HG03066 (cell line): ENCODE data around the gene MYL10.
"Not testable (repeated sequence)": the region's sequence is repeated elsewhere in the genome, so short reads cannot be mapped to it uniquely, and the experiment has no call there.

Experiments
- ATAC-seq: cut with Tn5 transposase; IDR thresholded peaks from one replicate; pipeline ENCODE4 v1.9.1; 2021; ENCODE audit warnings: low read depth; ENCODE audit not compliant: unreplicated experiment

The MYL10 gene

GRCh38 chr7:101620991-101621390 lies 8.1 kb downstream of the MYL10 start:
- ATAC-seq, result no peak

- ATAC-seq, result no peak
These were observed 8.7 kb downstream of the MYL10 start for GRCh38 chr7:101620395-101620794.

- no peak for ATAC-seq
These were observed 10.2 kb downstream of the MYL10 start for GRCh38 chr7:101618916-101619315.

GRCh38 chr7:101618207-101618839 lies 10.8 kb downstream of the MYL10 start:
- ATAC-seq, result no peak

- no peak for ATAC-seq
These were observed 11.5 kb downstream of the MYL10 start for GRCh38 chr7:101617451-101618206.

- ATAC-seq, result no peak
These were observed 13.7 kb downstream of the MYL10 start for GRCh38 chr7:101615446-101615845.

- ATAC-seq, result no peak
These were observed 14.2 kb downstream of the MYL10 start for GRCh38 chr7:101614939-101615302.

GRCh38 chr7:101614098-101614938 lies 14.8 kb downstream of the MYL10 start:
- ATAC-seq, result no peak

GRCh38 chr7:101612885-101613515 lies 16.1 kb downstream of the MYL10 start:
- no peak for ATAC-seq

- ATAC-seq, result no peak
These were observed 20.1 kb downstream of the MYL10 start for GRCh38 chr7:101608772-101609713.

- no peak for ATAC-seq
These were observed 22.6 kb downstream of the MYL10 start for GRCh38 chr7:101606498-101606923.

GRCh38 chr7:101605611-101606497 lies 23.2 kb downstream of the MYL10 start:
- ATAC-seq, result no peak

- not testable (repeated sequence) for ATAC-seq
These were observed 24.2 kb downstream of the MYL10 start for GRCh38 chr7:101604934-101605332.

- ATAC-seq, result no peak
These were observed 24.7 kb downstream of the MYL10 start for GRCh38 chr7:101604331-101604933.

- ATAC-seq, result no peak
These were observed 26.4 kb downstream of the MYL10 start for GRCh38 chr7:101602484-101603241.

GRCh38 chr7:101602082-101602481 lies 27.0 kb downstream of the MYL10 start:
- no peak for ATAC-seq

- no peak for ATAC-seq
These were observed 29.3 kb downstream of the MYL10 start for GRCh38 chr7:101599787-101600186.
